HG02870 (cell line): ENCODE data around the gene ANKRD33B.
A peak's percentile ranks its signal among the peaks of the same experiment; 100 is the strongest.
"Not testable (repeated sequence)": the region's sequence is repeated elsewhere in the genome, so short reads cannot be mapped to it uniquely, and the experiment has no call there.

Experiments used
- ATAC-seq: cut with Tn5 transposase; IDR thresholded peaks from one replicate; pipeline ENCODE4 v1.9.1; 2021; ENCODE audit warnings: mild to moderate bottlenecking, moderate library complexity; ENCODE audit not compliant: unreplicated experiment

ANKRD33B gene

DNA sequence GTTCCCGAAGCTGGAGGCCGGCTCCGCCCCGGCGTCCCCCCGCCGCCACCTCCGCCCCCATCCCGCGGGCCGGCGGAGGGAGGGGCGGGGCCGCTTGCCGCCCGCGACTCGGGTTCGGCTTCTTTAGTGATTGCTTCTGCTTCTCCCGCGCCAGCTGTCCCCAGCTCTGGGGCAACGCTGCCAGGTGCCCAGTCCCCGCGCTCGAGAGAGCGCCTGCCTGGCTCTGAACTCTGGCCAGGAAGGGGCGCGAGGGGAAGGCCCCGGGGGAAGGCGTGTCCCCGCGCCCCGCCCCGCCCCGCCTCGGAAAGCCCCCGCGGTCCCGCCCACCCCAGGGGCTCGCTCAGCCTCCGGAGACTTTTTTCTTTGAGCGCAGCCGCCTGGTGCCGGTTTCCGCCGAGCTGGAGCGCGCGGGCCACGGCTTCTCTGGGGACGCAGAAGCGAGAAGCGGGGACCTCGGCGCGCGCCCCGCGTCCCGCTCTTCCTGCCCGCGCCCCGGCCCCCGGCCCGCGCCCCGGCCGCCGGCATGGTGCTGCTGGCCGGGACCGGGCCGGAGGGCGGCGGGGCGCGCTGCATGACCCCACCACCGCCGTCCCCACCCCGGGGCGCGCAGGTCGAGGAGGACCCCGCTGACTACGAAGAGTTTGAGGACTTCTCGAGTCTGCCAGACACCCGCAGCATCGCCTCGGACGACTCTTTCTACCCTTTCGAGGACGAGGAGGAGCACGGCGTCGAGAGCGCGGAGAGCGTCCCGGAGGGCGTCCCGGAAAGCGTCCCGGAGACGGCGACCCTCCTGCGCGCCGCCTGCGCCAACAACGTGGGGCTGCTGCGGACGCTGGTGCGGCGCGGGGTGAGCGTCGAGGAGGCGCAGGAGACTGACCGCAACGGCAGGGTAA lies at the start of gene ANKRD33B:
ANKRD33B (plus strand) TSS at position 126 of the 893 bp plus-strand sequence; CDS start at position 524, 398 bp downstream.
- ATAC-seq: peak; percentile 51

DNA sequence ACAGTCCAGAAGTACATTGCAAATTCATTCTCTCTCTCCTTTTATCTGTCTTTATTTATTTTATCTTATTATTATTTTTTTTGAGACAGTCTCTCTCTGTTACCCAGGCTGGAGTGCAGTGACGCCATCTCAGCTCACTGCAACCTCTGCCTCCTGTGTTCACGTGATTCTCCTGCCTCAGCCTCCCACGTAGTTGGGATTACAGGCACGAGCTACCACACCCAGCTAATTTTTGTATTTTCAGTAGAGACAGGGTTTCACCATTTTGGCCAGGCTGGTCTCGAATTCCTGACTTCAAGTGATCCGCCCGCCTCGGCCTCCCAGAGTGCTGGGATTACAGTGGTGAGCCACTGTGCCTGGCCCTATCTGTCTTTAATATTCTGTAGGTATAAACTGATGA lies 49.3 kb upstream of the ANKRD33B start:
- not testable (repeated sequence) for ATAC-seq

DNA sequence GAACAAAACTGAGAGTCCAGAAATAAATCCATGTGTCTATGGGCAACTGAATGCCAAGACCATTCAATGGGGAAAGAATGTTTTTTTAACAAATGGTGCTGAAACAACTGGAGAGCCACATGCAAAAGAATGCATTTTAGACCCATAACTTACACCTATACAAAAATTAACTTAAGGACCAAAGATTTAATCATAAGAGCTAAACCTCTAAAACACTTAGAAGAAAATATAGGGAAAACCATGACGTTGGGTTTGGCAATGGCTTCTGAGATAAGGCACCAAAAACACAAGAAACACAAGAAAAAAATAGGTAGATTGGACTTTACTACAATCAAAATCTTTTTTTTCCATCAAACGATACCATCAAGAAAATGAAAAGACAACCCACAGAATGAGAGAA lies 48.4 kb upstream of the ANKRD33B start:
- ATAC-seq: no peak

DNA sequence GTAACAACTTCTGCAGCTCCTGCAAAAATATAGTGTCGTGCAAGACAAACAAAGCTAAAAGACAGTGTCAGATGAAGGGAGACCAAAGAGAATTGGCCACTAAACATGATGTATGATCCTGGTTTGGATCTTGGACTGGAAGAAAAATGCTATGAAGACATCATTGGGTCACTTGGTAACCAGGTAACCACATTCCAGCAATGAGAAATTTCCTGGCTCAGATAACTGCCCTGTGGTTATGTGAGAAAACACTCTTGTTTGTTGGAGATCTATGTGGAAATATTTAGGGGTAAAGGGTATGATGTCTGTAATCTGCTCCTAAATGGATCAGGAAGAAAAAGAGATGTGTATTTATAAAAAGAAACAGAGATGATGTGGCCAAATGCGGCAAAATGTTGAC lies 45.5 kb upstream of the ANKRD33B start:
- ATAC-seq: no peak

DNA sequence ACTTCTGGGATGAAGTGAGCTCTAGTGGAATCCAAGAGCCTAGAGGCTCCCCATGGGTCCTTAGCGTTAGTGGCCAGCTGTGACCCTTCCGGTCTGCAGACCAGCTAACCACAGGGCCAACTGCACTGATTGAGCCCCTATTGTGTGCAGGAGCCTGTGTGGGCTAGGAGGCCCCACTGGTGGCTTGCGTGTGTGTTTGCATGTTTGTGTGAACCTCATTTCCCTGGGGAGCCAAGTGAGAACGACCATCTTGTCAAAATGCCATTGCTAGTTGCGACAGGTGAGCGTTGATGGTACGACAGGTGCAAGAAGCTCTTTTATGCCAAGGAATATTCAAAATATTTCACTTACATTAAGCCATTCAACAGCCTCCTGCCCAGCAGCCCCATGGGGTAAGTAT lies 44.1 kb upstream of the ANKRD33B start:
- no peak for ATAC-seq

DNA sequence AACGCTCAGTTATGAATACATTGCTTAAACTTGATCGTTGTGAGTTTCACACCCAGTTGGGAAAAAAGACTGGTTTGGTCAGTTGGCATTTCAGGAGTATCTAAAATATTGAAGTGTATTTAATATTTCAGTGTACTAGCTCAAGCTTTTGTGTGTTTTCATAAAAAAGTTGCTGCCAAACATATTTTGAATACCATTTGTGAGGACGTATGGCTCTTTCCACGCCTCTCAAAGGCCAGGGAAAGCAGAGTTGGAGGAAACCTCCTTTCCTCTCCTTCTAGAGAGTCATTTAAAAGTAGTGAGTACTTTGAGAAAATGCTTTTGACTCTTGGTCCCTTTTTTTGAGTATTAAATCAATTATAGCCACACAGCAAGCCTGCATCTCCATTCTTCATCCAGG lies 43.2 kb upstream of the ANKRD33B start:
- ATAC-seq: no peak

DNA sequence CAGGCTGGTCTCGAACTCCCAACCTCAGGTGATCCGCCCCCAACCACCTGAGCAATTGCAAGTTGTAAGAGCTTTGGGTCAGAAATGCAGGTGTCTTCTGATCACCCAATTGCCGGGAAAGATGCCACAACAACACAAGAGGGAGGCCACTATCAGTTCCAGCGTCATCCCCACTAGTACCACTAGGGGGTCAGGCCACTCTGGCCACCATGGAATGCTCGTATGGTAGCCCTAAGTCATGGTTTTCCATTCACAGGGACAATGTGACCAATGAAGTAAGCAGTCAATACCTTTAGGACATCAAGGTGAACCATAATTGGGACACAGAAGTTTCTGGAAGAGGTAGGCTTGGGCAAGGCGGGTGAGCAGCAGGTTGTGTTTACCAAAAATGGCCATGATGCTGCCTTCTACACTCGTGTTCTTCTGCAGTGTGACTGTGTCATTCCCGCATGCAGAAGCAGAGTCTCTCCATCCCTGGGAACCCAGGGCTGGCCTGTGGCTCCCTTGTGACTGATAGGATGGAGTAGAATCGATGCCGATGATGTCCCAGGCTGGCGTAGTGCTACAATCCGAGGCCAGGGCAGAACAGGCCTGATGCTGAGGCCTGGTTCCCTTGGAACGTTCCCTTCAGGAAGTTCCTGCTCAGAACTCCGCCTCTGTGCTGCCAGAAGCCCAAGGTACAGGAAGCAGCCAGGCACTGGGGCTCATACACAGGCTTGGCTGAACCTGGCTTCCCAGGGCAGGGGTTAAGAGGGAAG lies 42.2 kb upstream of the ANKRD33B start:
- ATAC-seq: no peak

DNA sequence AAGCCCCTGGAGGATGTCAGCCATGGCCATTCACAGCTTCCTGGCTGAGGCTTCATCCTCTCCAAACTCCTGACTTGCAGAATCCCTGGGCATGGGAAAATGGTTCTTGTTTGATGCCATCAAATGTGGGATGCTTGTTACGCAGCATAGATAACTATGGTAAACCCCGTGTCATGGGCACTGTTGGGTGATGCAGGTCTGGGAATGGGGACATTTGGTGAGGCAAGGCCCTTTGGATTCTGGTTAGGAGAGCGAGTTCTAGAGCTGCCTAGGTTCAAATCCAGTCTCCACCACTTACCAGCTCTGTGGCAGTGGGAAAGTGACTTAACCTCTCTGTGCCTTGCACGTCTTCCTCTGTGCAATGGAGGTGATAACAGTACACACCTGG lies 41.7 kb upstream of the ANKRD33B start:
- no peak for ATAC-seq

DNA sequence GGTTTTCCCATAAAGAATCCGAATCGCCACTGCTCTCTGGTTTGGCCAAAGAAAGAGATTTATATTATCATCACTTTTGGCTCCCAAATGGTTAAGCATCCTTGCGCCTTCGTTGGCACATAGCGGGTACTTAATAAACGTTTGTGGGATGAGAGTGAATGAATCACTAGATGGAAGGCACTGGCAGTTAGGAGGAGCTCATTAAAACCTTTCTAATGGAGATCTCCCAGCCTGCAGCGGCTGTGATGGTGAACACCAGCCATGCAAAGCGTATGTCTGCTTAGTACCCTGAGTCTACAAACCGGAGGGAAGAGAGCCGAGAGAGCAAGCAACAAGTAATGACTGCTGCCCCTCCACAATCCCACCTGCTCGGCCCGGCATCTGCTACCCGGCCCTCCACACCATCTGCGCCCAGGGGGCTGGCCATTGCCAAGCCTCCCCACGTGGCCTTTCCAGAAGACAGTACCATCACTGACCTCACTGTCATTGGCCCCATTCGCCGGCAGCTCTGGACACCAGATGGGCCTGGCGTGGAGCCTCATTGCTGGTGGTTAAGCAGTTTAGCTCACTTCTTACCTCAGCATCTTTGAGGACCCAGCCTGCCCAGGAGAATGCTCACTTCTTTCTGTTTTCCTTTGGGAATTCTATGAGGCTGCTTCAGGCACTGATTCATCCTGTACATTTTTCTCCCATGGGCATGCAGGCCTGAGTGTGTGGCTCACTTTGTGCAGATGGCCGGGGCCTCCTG lies 39.3 kb upstream of the ANKRD33B start:
- ATAC-seq: no peak

DNA sequence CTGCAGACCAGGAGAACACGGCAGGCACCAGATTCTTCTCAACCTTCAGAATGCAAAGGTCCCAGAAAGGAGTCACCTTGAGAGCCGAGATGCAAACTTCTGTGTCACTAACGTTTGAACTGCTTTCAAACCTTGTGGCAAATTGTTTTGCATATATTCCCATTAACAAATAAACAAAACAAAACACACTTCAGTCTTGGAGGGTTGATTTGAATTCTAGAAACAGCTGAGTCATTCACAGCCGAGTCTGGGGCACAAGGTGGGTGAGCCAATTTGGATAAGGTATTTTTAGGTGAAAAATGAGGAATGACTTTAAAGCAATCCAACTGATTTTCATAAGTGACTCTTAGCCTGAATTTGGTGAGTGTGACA lies 38.8 kb upstream of the ANKRD33B start:
- peak; percentile 44 for ATAC-seq

DNA sequence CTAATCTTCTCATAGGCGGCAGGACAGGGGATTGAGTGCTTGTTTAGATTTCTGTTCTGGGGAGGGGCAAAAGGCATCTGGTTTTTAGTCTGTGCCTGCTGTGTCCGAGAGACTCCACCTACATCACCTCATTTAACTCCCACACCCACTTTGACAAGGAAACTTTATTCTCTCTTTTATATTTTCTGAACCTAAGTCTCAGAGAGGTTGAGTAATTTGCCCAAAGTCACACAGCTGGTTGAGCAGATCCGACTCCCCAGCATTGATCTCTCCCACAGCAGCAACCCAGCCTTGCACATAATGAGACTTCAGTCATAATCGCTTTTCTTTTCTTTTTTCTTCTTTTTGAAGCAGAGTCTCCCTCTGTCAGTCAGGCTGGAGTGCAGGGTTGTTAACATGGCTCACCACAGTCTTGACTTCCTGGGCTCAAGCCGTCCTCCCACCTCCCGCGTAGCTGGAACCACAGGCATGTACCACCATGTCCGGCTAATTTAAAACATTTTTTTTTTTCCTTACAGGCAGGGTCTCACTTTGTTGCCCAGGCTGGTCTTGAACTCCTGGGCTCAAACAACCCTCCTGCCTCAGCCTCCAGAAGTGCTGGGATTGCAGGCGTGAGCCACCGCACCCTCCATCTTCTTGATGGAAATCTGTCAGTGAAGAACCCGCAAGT lies 36.5 kb upstream of the ANKRD33B start:
- ATAC-seq: no peak

DNA sequence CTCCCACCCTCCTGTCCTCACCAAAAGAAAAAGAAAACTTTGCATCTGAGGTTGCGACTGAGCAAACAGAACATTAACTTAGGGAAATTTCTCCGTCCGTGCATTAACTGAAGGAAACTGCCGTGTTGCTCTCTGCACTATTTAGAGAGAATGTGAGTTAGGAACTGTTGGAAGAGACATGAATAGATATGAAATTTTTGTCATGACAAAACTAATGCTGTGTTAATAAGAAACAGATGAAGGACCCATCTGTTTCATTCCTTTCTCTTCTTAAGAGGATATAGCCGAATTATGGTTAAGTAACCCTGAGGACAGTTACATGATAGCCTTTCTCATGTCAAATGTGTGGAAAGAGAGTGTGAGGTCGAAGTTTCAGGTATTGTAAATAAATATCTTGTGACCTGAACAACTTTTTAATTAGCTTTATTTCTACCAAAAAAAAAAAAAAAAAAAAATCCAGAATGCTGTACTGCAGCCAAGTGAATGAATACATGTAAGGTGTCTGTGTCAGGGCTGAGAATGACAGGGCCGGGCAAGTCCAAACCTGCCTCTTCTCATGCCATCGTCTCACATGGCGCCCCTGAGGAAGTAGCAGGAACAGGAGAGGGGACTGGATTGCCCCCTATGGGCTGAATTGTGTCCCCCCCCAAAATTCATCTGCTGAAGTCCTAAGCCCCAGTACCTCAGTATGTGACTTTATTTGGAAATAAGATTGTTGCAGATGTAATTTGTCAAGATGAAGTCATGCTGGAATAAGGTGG lies 35.6 kb upstream of the ANKRD33B start:
- no peak for ATAC-seq

DNA sequence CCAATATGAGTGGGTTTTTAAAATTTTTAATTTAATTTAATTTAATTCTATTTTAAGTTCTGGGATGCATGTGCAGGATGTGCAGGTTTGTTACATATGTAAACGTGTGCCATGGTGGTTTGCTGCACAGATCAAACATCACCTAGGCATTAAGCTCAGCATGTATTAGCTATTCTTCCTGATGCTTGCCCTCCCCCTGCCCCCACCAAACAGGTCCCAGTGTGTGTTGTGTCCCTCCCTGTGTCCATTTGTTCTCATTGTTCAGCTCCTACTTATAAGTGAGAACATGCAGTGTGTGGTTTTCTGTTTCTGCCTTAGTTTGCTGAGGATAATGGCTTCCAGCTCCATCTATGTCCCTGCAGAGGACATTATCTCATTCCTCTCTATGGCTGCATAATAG lies 35.0 kb upstream of the ANKRD33B start:
- ATAC-seq: no peak

DNA sequence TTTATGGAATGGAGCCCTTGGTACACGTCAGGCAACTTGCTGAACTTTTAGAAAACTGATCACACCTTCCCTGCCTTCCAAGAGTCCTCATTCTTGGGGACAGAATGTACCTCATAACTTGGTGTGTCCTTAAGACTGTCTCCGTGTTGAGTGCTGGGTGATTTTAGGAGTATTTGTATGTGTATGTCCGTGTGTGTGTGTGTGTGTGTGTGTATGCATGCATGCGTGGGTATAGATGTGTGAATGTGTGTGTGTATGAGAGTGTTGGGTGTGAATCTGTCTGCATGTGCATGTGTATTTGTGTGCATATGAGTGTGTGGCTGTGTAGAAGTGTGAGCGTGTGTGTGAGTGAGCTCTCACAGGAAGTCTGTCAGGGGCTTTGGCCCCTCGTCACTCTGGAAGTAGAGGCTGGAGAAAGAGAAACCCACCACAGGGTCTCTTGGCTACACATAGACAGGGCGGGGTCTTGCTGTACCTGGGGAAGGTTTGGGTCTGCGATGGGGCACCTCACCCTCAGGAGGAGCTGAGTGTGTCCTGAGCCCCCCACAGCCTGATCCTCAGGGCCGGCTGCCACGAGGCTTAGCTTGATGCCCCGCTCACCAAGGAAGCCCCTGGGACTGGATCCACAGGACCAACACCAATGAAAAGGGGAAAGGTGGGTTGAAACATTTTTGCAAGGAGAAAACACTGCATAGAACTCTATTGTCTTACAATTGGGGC lies 33.1 kb upstream of the ANKRD33B start:
- no peak for ATAC-seq

DNA sequence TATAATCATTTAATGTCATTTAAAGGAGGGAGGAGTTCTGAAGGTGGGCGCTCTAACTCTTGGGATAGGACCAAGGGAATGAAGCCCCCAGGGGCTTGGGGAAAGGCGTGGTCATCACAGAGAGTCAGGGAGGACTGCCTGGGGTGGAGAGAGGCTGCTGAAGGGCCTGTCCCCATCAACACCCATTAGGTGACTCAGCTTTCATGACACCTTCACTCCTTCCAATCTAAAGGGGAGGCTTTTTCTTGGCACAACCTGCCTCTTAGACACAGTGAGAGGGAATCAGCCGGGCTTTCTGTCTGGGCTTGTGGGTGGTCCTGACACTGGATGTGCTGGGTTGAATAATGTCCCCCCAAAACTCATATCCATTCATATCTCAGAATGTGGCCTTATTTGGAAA lies 31.4 kb upstream of the ANKRD33B start:
- no peak for ATAC-seq

DNA sequence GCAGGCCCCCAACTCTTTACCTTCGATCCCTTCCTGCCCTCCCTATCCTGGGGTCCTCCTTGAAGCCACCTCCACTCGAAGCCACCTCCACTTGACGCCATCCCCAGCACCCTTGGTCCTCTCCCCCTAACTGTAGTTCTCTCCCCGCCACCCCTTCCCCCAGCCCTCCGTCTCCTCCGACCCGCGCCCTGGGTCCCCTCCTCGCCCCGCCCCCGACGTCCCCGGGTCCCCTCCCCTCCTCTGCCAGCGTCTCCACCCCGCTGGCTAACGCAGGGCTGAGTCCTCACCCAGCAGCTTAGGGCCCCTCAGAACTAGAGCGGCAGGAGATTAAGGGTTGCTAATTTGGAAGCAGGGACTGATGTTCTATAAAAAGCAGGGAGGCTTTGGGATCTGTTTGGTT lies 30.6 kb upstream of the ANKRD33B start:
- ATAC-seq: no peak

DNA sequence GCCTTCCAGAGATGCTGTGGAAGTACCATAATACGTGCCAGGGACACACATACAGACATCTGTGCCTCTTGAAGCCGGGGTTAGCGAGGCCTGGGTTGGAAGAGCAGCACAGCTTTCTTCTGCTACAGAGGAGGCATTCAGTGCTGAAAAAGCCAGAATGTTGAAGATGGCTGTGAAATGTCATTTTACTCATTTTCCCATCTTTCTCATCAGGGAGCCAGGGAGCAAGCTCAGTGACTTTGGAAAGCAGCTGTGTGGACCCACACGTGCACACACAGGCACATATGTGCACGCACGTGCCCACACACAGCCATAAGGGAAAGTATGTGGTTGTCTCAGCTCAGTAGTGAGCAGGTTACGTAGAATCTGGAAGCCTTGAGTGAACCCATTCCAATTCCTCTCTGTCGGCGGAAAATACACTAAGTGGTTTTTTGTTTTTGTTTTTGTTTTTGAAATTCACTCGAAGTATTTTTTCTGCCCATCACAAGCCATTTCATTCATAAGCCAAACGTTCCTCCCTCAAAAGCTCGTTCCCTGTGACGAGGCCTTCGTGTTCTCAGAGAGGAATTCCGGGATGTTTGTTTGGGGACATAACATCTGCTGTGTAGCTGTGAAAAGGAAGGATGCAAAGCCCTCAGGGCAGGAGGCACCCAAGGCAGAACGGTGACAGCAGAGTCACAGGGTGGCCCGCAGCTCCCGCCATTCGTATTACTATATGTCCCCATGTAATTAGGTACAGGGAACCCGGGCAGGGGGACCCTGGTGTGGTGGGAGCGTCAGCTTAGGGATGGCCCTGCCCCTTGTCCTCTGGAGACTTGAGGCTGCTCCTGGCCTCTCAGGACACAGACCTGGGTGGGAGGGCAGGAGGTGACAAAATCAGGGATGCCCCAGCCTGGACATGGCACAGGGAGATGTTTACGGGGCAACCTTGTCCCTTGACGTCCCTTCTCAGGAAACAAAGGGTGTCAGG lies 29.0 kb upstream of the ANKRD33B start:
- no peak for ATAC-seq

DNA sequence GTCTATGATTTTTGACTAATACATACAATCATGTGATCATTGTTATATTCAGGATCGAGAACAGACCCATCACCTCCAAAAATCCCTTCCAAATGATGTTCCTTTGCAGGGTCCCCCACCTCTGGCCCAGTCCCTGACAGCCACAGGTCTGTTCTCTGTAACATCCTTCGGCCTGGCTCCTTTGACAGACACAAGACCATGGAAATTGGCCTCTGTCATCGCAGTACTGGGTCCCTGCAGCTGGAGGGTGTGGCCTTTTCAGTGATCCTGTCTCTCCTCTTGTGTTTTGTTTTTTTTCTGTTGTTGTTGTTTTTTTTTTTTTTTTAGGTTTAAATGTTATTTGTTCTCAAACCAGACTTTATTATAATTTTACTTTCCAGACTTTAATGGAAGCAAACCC lies 27.4 kb upstream of the ANKRD33B start:
- ATAC-seq: no peak
